ENCODE results near the gene FAM9A.

FAM9A gene

GRCh38 chrX:8801041-8801599 is at the start of gene FAM9A:
Gene FAM9A, minus strand, starts transcription at chrX:8801383. Its CDS starts 1,212 bp downstream, at chrX:8800171.
- no peak for DNase-seq

DNA sequence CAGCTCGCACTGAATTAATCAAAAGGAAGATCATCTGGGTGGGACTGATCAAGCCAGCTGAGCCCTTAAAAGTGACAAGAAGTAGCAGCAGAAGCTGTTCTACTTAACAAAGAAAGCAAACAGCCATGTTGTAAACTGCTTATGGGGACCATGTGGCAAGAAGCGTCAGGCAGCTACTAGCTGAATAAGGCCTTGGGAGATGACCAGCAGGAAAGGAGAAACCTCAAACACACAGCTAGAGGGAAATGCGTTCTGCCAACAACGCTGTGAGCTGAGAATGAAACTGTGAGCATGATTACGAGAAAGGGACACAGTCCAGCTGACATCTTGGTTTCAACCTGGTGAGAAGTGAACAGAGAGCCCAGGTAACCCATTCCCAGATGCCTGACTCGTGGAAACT is 49.3 kb upstream of the FAM9A start:
- no peak for DNase-seq

- DNase-seq = no peak
Measured at GRCh38 chrX:8849945-8850344, 48.8 kb upstream of the FAM9A start.

DNA sequence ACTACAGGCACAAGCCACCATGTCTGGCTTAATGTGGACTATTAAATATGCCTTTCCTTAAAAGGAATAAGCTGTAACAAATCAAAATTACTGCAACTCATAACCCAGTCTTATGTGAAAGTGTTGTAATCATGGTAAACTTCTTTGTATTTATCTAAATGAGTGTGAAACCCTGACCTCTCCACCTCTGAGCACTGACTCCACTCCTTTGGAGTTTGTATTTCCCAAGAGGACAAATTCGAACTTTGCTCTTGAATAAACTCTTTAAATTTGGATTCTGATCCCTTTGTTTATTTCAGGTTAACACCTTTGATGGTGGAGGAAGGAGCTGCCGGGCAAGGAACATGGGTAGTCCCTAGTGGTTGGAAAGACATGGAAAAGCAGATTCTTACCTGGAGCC is 48.3 kb upstream of the FAM9A start:
- no peak for DNase-seq

DNA sequence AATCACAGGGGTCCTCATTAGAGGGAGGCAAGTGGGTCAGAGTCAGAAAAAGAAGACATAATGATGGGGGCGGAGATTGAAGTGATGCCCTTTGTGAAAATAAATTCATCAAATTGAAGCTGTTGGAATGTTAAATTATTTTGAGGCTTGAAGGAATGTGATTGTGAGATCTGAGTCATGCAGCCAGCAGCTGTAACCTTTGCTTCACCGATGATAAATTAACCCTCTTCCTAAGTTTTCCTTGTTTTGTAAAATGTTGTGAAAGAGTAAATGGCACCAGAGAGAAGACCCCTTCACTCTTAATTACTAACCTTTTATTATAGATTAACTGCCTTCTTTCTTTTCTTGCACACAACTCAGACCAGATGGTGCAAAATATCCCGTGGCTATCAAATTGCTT is 47.7 kb upstream of the FAM9A start:
- peak; percentile 31 for DNase-seq

DNA sequence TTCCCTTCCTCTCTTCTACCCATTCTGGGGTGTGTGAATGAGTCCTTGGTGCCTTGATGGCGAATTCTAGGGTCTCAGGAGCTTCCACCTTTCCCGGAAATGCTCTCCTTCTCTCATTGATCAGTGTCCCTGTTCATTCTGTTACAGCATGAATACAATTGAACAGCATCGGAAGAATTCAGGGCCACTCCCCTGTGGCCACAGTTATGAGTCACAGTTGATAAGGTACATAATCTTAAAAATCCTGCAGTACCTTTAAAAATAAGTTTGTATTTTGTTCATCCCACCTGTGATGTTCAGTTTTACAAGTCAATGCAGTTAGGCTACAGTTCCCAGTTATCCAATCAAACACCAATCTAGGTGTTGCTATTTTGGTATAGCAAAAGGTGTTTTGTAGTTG is 47.3 kb upstream of the FAM9A start:
- DNase-seq = no peak

- DNase-seq = no peak
Measured at GRCh38 chrX:8847360-8847759, 46.2 kb upstream of the FAM9A start.

GRCh38 chrX:8846266-8846665 is 45.1 kb upstream of the FAM9A start:
- DNase-seq = no peak

- DNase-seq = no peak
Measured at GRCh38 chrX:8845469-8845868, 44.3 kb upstream of the FAM9A start.

DNA sequence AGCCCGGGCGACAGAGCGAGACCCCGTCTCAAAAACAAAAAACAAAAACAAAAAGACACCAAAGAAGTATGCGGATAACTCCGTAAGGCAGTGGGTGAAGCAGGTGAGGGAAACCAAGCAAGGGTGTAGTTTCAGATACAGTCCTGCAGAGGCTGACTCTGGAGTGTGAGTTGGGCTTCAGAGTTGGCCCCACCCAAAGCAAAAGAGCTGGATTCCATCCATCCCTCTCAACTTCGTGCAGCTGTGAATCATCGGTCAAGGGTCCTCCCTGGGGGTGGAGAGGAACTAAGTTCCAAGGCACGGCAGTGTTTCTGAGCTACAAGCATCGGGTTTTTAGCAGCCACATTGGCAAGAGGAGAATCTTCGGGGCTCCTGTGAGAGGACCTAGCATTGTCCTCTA is 43.9 kb upstream of the FAM9A start:
- DNase-seq = peak; percentile 73

GRCh38 chrX:8844157-8844556 is 43.0 kb upstream of the FAM9A start:
- no peak for DNase-seq

GRCh38 chrX:8841911-8842310 is 40.7 kb upstream of the FAM9A start:
- no peak for DNase-seq

- DNase-seq = no peak
Measured at GRCh38 chrX:8834392-8834791, 33.2 kb upstream of the FAM9A start.

GRCh38 chrX:8832582-8833378 is 31.6 kb upstream of the FAM9A start:
- DNase-seq = no peak

- DNase-seq = no peak
Measured at GRCh38 chrX:8823698-8824097, 22.5 kb upstream of the FAM9A start.

DNA sequence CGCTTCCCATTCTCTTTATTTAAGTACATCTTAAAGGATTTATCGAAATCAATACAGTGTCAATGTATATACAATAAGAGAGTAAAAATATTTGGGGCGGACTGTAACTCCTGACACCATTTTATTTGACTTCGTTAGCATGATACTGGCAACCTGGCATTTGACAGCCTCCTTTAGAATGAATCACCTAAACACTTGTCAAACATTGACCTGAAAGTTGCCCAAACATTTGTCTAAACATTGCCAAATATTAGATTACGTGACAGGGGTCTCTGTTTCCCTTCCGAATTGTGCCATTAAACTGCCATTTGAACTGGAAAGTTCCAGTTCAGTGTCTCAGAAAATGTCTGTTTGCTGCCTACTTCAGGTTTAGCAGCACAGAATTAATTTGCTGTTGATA is 20.8 kb upstream of the FAM9A start:
- no peak for DNase-seq

DNA sequence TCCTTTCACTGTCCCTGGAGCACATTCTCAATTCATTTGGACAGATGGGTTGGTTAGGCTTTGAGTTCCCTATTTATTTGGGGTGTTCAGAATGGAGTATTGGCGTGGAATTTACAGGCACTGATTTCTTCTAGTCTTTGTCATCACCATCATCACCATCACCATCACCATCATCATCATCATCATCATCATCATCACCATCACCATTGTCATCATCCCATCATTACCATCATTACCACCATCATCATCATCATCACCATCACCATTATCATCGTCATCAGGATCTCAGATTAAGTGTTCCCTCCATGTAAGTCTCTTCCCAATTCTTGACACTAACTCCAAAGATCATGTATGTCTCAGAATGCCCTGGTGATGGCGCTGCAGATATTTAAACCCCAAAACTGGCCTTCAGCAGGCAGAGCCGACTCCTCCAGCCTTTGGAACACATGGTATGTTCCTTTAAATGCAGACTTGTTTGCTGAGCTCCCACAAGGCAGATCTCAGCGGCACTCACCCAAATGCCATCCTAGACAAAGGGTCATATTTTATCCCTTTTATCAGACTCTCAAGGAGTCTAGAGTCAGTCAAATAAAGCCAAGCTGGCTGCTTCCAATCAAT is 19.8 kb upstream of the FAM9A start:
- DNase-seq = peak; percentile 7

- DNase-seq = peak; percentile 47
Measured at GRCh38 chrX:8815460-8816065, 14.4 kb upstream of the FAM9A start.

DNA sequence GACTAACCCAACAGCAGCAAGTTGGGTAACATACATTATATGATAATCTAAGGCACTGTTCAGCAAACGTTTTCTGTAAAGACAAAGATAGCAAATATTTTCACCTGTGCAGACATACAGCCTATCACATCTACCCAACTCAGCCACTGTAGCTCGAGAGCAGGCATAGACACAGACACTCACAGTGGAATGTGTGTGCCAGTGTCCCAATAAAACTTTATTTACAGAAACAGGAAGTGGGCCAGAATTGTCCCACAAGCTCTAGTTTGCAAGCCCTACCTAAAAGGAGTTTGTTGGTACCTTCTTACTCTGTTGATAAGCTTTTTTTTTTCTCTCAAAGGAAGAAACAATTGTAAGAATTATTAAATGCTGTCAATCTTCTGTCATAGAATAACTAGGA is 11.9 kb upstream of the FAM9A start:
- DNase-seq = no peak

GRCh38 chrX:8811611-8812010 is 10.4 kb upstream of the FAM9A start:
- no peak for DNase-seq

DNA sequence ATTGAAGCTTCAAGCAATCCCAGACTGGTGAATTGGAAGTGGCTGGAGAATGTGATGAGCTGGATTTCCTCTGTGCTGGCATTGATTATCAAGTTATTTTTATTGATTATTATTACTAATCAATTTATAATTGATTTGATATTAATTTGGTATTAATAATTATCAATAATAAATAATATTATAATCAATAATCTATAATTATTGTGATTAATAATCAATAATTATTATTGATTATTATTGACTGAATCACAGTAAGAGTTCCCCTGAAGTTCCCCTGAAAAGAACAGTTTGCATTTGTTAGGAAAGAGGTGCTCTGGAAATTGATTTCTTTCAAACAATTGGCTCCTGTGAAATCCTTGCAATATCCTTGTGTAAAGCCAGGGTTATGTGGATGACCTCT is 7.5 kb upstream of the FAM9A start:
- no peak for DNase-seq

DNA sequence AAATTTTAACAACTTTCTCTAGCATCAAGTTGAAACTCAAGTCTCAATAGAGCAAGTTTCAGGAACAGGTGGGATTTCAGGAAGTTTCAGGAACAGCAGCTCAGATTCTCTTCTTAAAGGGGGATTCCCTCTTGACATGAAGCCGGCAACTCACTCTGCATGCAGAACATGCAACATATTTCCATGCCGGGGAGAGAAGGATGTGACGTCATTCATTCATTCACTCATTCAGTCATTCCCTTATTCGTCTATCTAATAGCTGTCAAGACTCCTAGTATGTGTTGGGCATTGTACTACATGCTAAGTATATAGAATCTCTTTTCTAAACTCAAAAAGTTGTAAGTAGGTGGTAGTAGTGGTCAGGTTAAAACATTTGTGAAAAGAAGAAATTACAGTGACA is 4.8 kb upstream of the FAM9A start:
- DNase-seq = no peak

GRCh38 chrX:8805046-8805445 is 3.9 kb upstream of the FAM9A start:
- DNase-seq = no peak

DNA sequence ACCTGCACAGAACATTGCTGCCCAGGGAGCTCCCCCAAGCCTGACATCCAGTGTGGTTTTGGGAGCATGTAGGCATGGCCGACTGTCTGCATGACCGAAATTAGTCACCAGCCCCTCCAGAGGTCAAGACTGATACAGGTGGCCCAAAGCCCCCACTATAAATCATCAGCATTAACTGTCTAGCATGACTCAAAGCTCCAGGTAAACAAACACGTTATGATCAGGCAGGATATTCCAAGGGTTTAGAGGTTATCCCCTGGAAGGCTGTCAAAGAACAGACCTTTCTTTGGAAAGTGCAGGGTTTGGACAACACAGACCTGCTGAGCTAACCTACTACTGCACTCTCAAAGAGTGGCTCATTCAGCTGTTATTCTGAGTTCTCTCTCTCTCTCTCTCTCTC is 2.1 kb upstream of the FAM9A start:
- no peak for DNase-seq

All from EL (cell line).